Adrenal gland (tissue), 12 donors: Measurements from ENCODE around the gene TMEM132A. TPM values are rescaled to one million over a fixed set of nuclear protein-coding genes. Genes with fewer than 3 reads are reported as not detected.
"Not testable (repeated sequence)": the region's sequence is repeated elsewhere in the genome, so short reads cannot be mapped to it uniquely, and the experiment has no call there.

Experiments used
- DNase-seq, 7 donors: peaks; one replicate each; pipeline ENCODE4 v3.0.0-alpha.2; 2019 to 2020
- H3K27ac ChIP-seq, 5 donors: fragments of 200-600 bp; sonication (generic) in 4 of 5; 1 replicate in 3 of 5; 2 replicates in 2 of 5; pipeline versions ENCODE4 v1.5.1 to v1.8.0; 2016 to 2020; ENCODE audit warnings: mild to moderate bottlenecking in 1 of 5
- H3K27me3 ChIP-seq: fragments of 200-600 bp; 2 replicates; pipeline ENCODE4 v1.8.0; 2021
- H3K36me3 ChIP-seq, 2 donors: fragments of 200-600 bp; replicated peaks in 1 of 2; 1 replicate in 1 of 2; 2 replicates in 1 of 2; pipeline versions ENCODE4 v1.5.1 to v1.8.0; 2018 to 2022
- H3K4me1 ChIP-seq, 2 donors: fragments of 200-600 bp; replicated peaks in 1 of 2; 1 replicate in 1 of 2; 2 replicates in 1 of 2; pipeline versions ENCODE4 v1.5.1 to v1.8.0; 2018 to 2021
- H3K4me3 ChIP-seq, 4 donors: fragments of 200-600 bp; sonication (generic) in 3 of 4; one replicate each; pipeline ENCODE4 v1.5.1; 2016 to 2018
- H3K9me3 ChIP-seq, 3 donors: fragments of 200-600 bp; sonication (generic) in 1 of 3; replicated peaks in 1 of 3; 1 replicate in 2 of 3; 2 replicates in 1 of 3; pipeline versions ENCODE4 v1.5.1 to v1.8.0; 2016 to 2021
- POLR2A ChIP-seq, 2 donors: fragments of 450-650 bp; IDR thresholded peaks; one replicate each; pipeline ENCODE4 v1.6.1; 2017; ENCODE audit warnings: antibody characterized with exemption in 2 of 2, mild to moderate bottlenecking in 2 of 2, moderate library complexity in 1 of 2
- WGBS, 4 donors: extraction: QIAGEN DNeasy Blood & Tissue Kit in 2 of 4; methylation state at CpG; one replicate each; pipeline versions ENCODE4 v1.1.5 to v1.1.7; 2013 to 2017; 5-methylcytosine and 5-hydroxymethylcytosine counted together
- intact Hi-C, 2 donors: fragments of 100-400 bp; cut with DNase I; formaldehyde crosslinking; loops; one replicate each; pipeline versions ENCODE4 v1.14.1 to v1.15.0; 2022 to 2023
- polyA plus RNA-seq, 3 donors: library from polyadenylated mRNA; stranded (reverse); fragments of 200-250 nt in 2 of 3; fragments of 350-450 nt in 1 of 3; fragmentation: Illumina TruSeq in 1 of 3; extraction: RNeasy Lipid Tissue Mini Kit (QIAGEN cat#74804) in 1 of 3; gene quantifications; one replicate each; pipeline ENCODE4 v1.2.3, GENCODE V29; 2013 to 2014
- total RNA-seq, 9 donors: library from RNA; depleted of rRNA in 4 of 9; stranded (reverse); fragments of >200 nt in 4 of 9; fragments of 120-200 nt in 1 of 9; fragmentation: NEBNext Ultra II Directional in 1 of 9; extraction: Animal tissue kit (Norgen Biotek cat#: 25700) in 1 of 9; gene quantifications; one replicate each; pipeline versions ENCODE4 v1.1.0 to v1.2.4, GENCODE V29; 2013 to 2023
- TF ChIP-seq, protein P1 (sequence below), 6 experiments: fragments of 450-650 bp in 4 of 6; fragments of 200-600 bp in 2 of 6; sonication (generic) in 1 of 6; IDR thresholded peaks; 1 replicate in 5 of 6; 2 replicates in 1 of 6; pipeline versions ENCODE4 v1.5.1 to v1.8.0; 2016 to 2021; ENCODE audit warnings: antibody characterized with exemption in 6 of 6, mild to moderate bottlenecking in 2 of 6, moderate library complexity in 1 of 6
- donor health status: healthy with polysubstance abuse.
- donor health status: Bipolar disorder and iron deficiency.
- donor health status: DM: yes; HTN: yes; CAD: no.
- donor health status: DM: no; HTN: no; CAD: no.
- donor health status: DM: no; HTN: no; CAD: no.
- donor health status: DM: yes; HTN: yes; CAD: no.

TMEM132A gene
- total and polyA plus RNA-seq, 12 donors = 3.4 to 66.1 (median 38.8) TPM

DNA sequence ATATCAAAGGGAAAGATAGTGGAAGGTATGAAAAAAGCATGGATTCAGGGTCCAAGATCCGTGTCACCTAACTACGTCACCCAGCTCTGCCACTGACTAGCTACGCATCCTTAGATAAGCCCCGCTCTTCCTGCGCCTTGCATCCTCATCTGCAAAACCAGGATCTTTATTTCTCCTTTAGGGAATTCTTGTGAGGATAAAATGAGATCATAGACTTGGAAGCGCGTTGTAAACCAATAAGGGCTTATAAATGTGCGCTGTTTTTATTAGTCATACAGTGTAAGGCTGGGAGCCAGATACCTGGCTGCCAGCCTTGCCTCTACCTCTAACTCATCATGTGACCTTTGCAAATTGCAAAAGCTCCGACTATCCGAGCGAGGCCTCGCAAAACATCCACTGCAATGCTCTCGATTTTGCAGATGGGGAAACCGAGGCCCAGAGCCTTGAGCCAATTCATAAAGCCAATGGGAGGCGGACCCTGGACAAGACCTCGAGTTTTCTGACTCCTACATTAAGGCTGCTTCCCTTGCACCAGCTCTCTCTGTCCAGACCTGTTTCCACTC, 18.6 kb upstream of the TMEM132A start:
- no peaks in the 10 kb centered on the region for H3K9me3 ChIP-seq
- TF ChIP-seq, protein P1, sequence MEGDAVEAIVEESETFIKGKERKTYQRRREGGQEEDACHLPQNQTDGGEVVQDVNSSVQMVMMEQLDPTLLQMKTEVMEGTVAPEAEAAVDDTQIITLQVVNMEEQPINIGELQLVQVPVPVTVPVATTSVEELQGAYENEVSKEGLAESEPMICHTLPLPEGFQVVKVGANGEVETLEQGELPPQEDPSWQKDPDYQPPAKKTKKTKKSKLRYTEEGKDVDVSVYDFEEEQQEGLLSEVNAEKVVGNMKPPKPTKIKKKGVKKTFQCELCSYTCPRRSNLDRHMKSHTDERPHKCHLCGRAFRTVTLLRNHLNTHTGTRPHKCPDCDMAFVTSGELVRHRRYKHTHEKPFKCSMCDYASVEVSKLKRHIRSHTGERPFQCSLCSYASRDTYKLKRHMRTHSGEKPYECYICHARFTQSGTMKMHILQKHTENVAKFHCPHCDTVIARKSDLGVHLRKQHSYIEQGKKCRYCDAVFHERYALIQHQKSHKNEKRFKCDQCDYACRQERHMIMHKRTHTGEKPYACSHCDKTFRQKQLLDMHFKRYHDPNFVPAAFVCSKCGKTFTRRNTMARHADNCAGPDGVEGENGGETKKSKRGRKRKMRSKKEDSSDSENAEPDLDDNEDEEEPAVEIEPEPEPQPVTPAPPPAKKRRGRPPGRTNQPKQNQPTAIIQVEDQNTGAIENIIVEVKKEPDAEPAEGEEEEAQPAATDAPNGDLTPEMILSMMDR (IDR thresholded peaks at IDR 0.05) = no peak
- TF ChIP-seq POLR2A (IDR thresholded peaks at IDR 0.05) = no peak
- 4 to 9% (median 4%) methylated on average over 16 of the region's 16 CpGs for WGBS, 4 donors
- peaks cover 0 to 31% of the 10 kb centered on the region in 2 donors for H3K36me3 ChIP-seq
- H3K27me3 ChIP-seq = no peaks in the 10 kb centered on the region
- intact Hi-C loops = no loop called here
- H3K4me3 ChIP-seq = peak overlapping the region; percentile 59 to 92 (median 83)
- peaks cover 17 to 23% of the 10 kb centered on the region in 2 donors for H3K4me1 ChIP-seq
- peak in 6 of 7 donors; percentile 43 to 72 (median 48) for DNase-seq
- peak overlapping the region; percentile 86 to 97 (median 95) for H3K27ac ChIP-seq

DNA sequence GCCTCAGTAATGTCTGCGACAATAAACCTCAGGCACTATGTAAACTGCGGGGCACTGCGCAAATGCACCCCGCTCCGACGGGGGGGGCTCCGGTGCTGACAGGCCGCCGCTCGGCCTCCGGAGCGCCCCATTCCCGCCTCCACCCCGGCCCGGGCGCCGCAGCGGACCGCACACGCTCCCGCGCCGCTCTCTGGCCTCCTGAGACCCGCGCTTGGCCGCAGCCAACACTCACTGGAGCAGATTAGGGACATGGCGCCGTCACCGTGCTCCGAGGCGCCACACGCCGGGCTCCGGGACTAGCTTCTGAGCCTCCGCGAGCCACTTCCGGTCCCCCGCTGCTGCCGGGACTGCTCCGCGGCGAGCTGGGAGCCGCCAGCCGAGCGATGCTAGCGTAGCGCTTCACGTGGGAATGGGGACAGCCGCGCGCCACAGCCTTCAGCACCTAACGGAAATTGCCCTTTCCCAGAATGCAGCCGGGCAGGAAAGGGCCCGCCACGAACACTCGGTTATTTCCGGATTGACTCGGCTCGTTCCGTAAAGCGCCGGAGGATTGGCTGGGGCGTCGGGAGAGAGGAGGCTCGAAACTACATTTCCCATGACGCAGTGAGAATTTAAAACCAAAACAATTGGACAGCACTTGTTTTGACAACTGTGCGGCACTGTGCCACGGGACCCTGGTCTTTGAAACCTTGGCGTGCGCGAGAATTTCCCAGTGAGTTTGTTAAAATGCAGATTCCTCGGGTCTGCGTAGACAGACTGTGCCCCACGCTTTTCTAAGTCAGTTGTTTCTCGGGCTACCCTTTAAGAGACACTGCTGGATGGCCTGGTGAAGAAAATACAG, 17.9 kb upstream of the TMEM132A start, which contains the start of gene PRPF19:
Gene PRPF19 (minus strand): TSS at position 454 of the 841 bp plus-strand sequence. CDS start 203 bp downstream, at position 251.
- H3K9me3 ChIP-seq = no peaks in the 10 kb centered on the region
- TF ChIP-seq, protein P1 (IDR thresholded peaks at IDR 0.05) = no peak
- peak; percentile 74 to 95 for TF ChIP-seq POLR2A (IDR thresholded peaks at IDR 0.05)
- peak within 1 kb of the TSS; percentile 86 to 97 (median 95) for H3K27ac ChIP-seq
- peak; percentile 97 to 99 (median 97) for DNase-seq
- no peaks in the 10 kb centered on the region for H3K27me3 ChIP-seq
- peaks cover 17 to 23% of the 10 kb centered on the region in 2 donors for H3K4me1 ChIP-seq
- peak within 1 kb of the TSS; percentile 59 to 92 (median 83) for H3K4me3 ChIP-seq
- 0 to 1% (median 1%) methylated on average over 26 to 75 of the region's 75 CpGs for WGBS, 4 donors
- intact Hi-C loops = no loop called here
- H3K36me3 ChIP-seq = peaks cover 0 to 24% of the 10 kb centered on the region in 2 donors

DNA sequence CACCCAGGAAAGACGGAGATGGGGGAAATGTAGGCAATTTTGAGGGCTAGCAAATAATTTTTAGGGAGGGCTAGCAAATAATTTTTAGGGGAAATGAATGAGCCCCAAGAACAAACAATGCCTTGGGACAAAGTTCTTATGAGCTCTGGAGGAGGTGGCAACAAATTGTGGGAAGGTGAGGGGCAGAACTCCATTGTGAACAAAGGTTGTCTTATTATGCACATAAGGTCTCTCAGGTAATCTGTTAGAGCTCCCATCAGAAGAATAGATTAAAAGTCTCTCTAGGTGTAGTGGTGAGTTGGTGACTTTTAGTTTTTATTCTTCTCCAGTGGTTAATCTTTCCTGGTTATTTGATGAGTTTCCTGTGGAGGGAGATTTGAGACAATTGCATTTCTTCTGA, 15.5 kb upstream of the TMEM132A start:
- intact Hi-C loops = no loop called here
- Histone ChIP-seq H3K27ac (no peak overlapping the region), H3K36me3 (no peaks in the 10 kb centered on the region), H3K4me3 (no peak overlapping the region), H3K4me1 (peaks cover 21 to 28% of the 10 kb centered on the region in 2 donors), H3K9me3 (no peaks in the 10 kb centered on the region), H3K27me3 (no peaks in the 10 kb centered on the region)
- WGBS, 4 donors = 29 to 62% (median 47%) methylated on average over 1 of the region's 1 CpG
- no peak for TF ChIP-seq POLR2A (IDR thresholded peaks at IDR 0.05)
- TF ChIP-seq, protein P1 (IDR thresholded peaks at IDR 0.05) = no peak
- DNase-seq = no peak

DNA sequence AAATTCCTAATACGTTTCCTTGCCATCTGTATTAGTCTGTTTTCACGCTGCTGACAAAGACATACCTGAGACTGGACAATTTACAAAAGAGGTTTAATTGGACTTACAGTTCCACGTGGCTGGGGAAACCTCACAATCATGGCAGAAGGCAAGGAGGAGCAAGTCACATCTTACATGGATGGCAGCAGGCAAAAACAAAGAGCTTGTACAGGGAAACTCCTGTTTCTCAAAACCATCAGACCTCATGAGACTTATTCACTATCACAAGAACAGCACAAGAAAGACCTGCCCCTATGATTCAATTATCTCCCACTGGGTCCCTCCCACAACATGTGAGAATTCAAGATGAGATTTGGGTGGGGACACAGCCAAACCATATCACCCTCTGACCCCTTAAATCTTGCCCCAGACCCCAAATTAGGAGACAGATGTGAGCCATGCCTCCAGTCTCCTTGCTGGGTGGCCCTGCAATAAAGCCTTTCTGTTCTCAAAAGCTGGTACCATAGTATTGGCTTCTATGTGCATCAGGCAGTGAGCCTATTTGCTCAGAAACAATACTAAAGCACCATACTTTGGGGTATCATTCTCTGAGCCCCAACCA, 14.5 kb upstream of the TMEM132A start:
- WGBS, 4 donors = 49 to 82% (median 66%) methylated on average over 3 of the region's 3 CpGs
- H3K36me3 ChIP-seq, H3K4me3 ChIP-seq, H3K27me3 ChIP-seq, H3K9me3 ChIP-seq, H3K27ac ChIP-seq, DNase-seq, intact Hi-C loops: not testable (repeated sequence)
- H3K4me1 ChIP-seq = peaks cover 14 to 20% of the 10 kb centered on the region in 2 donors
